Measurements from ENCODE around the gene MRM3. TPM values are rescaled to one million over a fixed set of nuclear protein-coding genes. Genes with fewer than 3 reads are reported as not detected.
"Not testable (repeated sequence)": the region's sequence is repeated elsewhere in the genome, so short reads cannot be mapped to it uniquely, and the experiment has no call there.

The MRM3 gene
- total RNA-seq, 1 donor from 2014 or later = 21.2 TPM

- no peak for TF ChIP-seq CTCF (conservative IDR thresholded peaks at IDR 0.05)
- Mint-ChIP-seq H3K27me3 (ENCODE audit: low read depth) (no peaks in the 10 kb centered on the region), H3K9me3 (peaks cover 5% of the 10 kb centered on the region), H3K36me3 (ENCODE audit: low read depth) (peaks cover 39% of the 10 kb centered on the region), H3K4me3 (no peak overlapping the region), H3K4me1 (peaks cover 16% of the 10 kb centered on the region), H3K27ac (ENCODE audit: unreplicated experiment) (no peak overlapping the region)
- no peak for DNase-seq (ENCODE audit: low read depth, low spot score)
These were observed 36.0 kb upstream of the MRM3 start for GRCh38 chr17:746181-746580.

GRCh38 chr17:746783-747629, 35.1 kb upstream of the MRM3 start:
- peaks cover 36% of the 10 kb centered on the region for H3K36me3 Mint-ChIP-seq (ENCODE audit: low read depth)
- H3K4me1 Mint-ChIP-seq = peaks cover 21% of the 10 kb centered on the region

DNA sequence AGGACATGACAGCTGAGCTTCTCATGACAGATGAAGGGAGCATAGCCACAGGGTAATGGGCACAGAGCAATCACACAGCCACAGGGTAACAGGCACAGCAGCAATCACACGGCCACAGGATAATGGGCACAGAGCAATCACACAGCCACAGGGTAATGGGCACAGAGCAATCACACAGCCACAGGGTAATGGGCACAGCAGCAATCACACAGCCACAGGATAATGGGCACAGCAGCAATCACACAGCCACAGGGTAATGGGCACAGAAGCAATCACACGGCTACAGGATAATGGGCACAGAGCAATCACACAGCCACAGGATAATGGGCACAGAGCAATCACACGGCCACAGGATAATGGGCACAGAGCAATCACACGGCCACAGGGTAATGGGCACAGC, 33.5 kb upstream of the MRM3 start:
- peaks cover 29% of the 10 kb centered on the region for H3K4me1 Mint-ChIP-seq
- H3K27me3 Mint-ChIP-seq (ENCODE audit: low read depth); H3K27ac Mint-ChIP-seq (ENCODE audit: unreplicated experiment); DNase-seq (ENCODE audit: low read depth, low spot score); H3K9me3 Mint-ChIP-seq: not testable (repeated sequence)
- H3K4me3 Mint-ChIP-seq = peak overlapping the region; percentile 70
- peaks cover 29% of the 10 kb centered on the region for H3K36me3 Mint-ChIP-seq (ENCODE audit: low read depth)

More at GRCh38 chr17:746783-747629, 35.1 kb upstream of the MRM3 start:
- H3K4me3 Mint-ChIP-seq = no peak overlapping the region
- H3K27ac Mint-ChIP-seq (ENCODE audit: unreplicated experiment) = no peak overlapping the region
- TF ChIP-seq CTCF (conservative IDR thresholded peaks at IDR 0.05) = no peak
- no peaks in the 10 kb centered on the region for H3K27me3 Mint-ChIP-seq (ENCODE audit: low read depth)
- H3K9me3 Mint-ChIP-seq = peaks cover 5% of the 10 kb centered on the region
- no peak for DNase-seq (ENCODE audit: low read depth, low spot score)

GRCh38 chr17:749359-749758, 32.8 kb upstream of the MRM3 start:
- H3K9me3 Mint-ChIP-seq; H3K27ac Mint-ChIP-seq (ENCODE audit: unreplicated experiment); H3K27me3 Mint-ChIP-seq (ENCODE audit: low read depth); DNase-seq (ENCODE audit: low read depth, low spot score): not testable (repeated sequence)
- peaks cover 37% of the 10 kb centered on the region for H3K4me1 Mint-ChIP-seq
- H3K36me3 Mint-ChIP-seq (ENCODE audit: low read depth) = peaks cover 27% of the 10 kb centered on the region
- H3K4me3 Mint-ChIP-seq = peak overlapping the region; percentile 93

GRCh38 chr17:750431-751037, 31.6 kb upstream of the MRM3 start:
- Mint-ChIP-seq H3K9me3 (peaks cover 5% of the 10 kb centered on the region), H3K4me3 (peak overlapping the region; percentile 93), H3K4me1 (peaks cover 39% of the 10 kb centered on the region), H3K27me3 (ENCODE audit: low read depth) (no peaks in the 10 kb centered on the region), H3K36me3 (ENCODE audit: low read depth) (peaks cover 27% of the 10 kb centered on the region), H3K27ac (ENCODE audit: unreplicated experiment) (peak overlapping the region; percentile 16)
- no peak for TF ChIP-seq CTCF (conservative IDR thresholded peaks at IDR 0.05)
- no peak for DNase-seq (ENCODE audit: low read depth, low spot score)

DNA sequence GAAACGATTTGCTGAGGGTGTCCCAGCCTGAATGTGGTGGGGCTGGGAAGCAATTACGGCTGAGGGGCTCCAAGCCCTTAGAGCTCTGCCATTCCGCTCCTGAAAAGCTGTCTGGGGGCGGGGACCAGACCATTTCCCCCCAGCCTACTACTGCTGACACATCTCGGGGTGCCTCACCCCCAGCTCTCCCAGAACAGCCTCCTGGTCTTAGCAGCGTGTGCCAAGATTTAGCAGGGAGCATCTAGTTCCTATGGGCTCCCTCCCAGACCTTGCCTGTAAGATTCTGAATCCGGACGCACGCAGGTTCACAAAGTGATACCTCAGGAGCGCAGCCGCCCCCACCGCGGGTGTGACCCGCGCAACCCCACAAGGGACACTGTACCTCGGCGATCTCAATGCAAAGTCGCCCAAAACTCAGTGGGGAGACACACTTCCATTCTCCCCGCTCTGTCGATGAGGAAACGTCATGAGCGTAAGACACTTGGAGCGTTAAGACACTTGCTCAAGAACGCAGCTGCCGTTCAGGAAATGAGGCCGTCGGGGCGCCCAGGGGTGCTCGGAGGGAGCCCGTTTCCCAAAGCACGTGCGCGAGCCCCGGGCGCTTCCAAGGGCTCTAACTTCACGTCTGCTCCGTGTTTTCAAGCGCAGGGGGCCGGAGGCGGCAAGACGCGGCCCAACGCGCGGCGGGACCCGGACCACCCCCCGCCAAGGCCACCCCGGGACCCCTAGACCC, 30.7 kb upstream of the MRM3 start:
- Mint-ChIP-seq H3K27ac (ENCODE audit: unreplicated experiment) (peak overlapping the region; percentile 96), H3K9me3 (peaks cover 5% of the 10 kb centered on the region), H3K27me3 (ENCODE audit: low read depth) (no peaks in the 10 kb centered on the region), H3K36me3 (ENCODE audit: low read depth) (peaks cover 32% of the 10 kb centered on the region), H3K4me1 (peaks cover 48% of the 10 kb centered on the region), H3K4me3 (peak overlapping the region; percentile 93)
- no peak for DNase-seq (ENCODE audit: low read depth, low spot score)
- TF ChIP-seq CTCF (conservative IDR thresholded peaks at IDR 0.05) = no peak
